Kidney capillary endothelial cell (primary cell): Measurements from ENCODE around the gene SPEN.
"Not testable (repeated sequence)": the region's sequence is repeated elsewhere in the genome, so short reads cannot be mapped to it uniquely, and the experiment has no call there.

Experiments used
- DNase-seq: peaks from one replicate; pipeline ENCODE4 v3.0.0-alpha.2; 2018; ENCODE audit warnings: low spot score

The SPEN gene

DNA sequence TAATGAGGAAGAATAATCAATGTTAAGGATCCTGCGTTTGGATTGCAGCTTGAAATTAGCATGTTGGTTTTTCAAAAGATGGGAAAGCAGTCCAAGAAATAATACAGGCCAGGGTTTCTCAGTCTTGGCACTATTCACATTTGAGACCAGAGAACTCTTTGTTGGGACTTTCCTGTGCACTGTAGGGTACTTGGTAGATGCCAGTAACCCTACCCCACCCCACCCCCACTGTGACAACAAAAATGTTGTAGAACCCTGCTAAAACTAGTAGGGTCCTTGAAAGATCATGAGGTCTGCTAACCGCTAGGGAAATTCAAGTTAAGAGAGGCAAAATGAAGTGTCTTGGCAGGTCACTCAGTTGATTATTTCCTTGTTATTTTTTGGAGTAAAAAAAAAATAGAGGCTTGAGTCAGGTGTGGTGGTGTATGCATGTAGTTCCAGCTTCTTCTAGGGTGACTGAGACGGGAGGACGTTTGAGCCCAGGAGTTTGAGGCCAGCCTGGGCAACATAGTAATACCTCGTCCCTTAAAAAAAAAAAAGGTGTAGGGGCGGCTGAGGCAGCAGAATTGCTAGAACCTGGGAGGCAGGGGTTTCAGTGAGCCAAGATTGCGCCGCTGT, 53.3 kb downstream of the SPEN start:
- DNase-seq = no peak

DNA sequence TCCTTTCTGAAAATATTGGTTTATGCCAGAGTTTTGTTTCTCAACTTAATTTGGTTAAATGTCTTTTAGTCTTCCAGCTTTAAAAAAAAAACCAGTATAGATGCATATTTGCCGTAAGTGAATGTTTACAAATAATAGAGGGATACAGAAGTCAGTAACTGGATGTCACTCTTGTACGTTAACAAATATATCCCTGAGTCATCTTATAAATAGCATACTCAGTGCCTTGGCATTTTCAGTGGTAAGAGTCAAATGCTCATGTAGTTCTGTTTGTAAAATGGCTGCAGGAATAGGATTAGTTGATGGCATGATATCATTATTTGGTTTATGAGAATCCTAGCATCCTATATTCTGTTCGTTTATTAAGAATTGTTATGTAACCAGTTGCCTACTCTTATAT, 55.4 kb downstream of the SPEN start:
- no peak for DNase-seq

DNA sequence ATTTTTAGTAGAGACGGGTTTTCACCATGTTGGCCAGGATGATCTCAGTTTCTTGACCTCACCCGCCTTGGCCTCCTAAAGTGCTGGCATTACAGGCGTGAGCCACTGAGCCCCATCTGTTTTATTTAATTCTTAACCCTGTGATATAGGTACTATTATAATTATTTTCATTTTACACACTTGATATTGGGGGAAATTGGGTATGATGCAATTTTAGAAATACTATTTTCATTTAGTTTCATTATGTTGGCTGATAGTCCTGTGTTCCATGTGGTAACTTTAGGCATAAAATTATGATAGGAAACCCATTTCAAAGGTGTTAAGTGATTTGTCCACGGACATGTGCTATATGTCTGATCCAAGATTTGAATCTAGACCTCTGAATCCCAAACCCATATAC, 61.1 kb downstream of the SPEN start:
- DNase-seq = no peak

DNA sequence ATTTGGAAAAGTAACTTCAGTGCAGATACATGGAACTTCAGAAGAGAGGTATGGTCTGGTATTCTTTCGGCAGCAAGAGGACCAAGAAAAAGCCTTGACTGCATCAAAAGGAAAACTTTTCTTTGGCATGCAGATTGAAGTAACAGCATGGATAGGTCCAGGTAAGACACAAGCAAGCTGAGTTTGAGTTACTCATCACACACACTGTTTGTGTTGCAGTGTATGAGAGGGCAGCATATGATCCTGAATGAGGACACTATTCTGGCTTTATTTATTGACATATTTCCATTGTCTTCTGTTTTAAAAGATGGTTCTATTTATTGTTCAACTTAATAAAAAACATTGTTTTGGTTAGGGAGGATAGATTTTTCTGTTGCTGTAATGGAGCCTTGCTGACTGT, 63.6 kb downstream of the SPEN start:
- DNase-seq = no peak

DNA sequence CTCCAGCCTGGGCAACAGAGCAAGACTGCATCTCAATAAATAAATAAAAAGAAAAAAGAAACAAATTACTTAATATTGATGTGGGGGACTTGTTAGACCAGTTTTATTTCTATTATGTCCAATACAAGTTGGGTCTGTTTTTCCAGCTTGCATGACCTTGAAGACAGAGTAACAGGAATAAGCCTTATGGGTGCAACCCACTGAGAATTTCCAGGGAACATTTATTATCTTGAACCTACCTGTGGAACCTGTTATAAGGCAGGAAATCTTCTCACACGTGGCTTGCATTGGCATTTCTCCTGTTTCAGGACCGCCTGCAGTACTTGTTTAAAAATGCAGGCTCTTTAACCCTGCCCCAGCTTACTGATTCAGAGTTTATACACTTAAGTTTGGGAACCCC, 64.4 kb downstream of the SPEN start:
- no peak for DNase-seq

DNA sequence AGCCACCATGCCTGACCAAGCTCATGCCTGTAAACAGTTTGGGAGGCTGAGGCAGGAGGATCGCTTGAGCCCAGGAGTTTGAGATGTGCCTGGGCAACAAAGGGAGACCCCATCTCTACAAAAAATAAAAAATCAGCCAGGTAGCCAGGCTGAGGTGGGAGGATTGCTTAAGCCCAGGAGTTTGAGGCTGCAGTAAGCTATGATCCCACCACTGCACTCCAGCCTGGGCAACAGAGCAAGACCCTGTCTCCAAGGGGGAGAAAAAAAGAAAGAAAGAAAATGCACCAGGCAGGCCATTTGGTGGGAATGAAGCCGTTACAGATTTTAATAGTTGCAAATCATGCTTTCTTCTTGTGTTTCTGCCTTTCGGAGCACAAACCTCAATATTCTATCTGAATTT, 66.1 kb downstream of the SPEN start:
- not testable (repeated sequence) for DNase-seq

DNA sequence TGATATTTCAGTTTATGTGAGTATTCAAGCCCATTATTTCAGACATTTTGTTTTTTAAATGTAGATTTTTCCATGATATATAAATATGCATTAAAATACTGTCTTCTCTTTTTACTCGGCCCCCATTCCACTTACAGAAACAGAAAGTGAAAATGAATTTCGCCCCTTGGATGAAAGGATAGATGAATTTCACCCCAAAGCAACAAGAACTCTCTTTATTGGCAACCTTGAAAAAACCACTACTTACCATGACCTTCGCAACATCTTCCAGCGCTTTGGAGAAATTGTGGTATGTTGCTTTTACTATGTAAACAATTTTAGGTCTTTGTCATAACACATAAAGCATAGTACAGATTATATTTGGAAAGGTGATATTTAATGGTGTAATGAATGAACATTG, 68.5 kb downstream of the SPEN start:
- no peak for DNase-seq

DNA sequence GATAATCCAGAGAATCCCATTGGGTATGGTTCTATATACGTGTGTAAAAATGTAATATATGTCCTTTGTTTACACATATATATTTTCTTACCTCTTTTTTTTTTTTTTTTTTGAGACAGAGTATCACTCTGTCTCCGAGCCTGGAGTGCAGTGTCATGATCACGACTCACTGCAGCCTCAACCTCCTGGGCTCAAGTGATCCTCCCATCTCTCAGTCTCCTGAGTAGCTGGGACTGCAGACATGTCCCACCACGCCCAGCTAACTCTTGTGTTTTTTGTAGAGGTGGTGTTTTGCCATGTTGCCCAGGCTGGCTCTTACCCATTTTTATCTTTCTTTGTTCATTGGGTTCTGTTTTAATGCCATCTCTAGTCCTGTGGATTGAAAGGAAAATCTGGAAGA, 68.9 kb downstream of the SPEN start:
- DNase-seq = no peak

DNA sequence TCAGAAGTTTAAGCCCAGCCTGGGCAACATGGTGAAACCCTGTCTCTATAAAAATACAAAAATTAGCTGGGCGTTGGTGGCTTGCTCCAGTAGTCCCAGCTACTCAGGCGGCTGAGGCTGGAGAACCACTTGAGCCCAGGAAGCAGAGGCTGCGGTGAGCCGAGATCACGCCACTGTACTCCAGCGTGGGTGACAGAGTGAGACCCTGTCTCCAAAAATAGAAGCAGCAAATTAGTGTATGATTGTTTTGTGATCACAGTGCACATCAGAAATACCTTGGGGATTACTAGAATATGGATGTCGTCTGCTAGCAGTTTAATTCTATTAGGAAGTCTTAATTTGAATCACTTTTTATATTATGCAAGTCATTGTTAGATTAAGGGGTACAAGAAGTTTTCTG, 69.4 kb downstream of the SPEN start:
- no peak for DNase-seq

DNA sequence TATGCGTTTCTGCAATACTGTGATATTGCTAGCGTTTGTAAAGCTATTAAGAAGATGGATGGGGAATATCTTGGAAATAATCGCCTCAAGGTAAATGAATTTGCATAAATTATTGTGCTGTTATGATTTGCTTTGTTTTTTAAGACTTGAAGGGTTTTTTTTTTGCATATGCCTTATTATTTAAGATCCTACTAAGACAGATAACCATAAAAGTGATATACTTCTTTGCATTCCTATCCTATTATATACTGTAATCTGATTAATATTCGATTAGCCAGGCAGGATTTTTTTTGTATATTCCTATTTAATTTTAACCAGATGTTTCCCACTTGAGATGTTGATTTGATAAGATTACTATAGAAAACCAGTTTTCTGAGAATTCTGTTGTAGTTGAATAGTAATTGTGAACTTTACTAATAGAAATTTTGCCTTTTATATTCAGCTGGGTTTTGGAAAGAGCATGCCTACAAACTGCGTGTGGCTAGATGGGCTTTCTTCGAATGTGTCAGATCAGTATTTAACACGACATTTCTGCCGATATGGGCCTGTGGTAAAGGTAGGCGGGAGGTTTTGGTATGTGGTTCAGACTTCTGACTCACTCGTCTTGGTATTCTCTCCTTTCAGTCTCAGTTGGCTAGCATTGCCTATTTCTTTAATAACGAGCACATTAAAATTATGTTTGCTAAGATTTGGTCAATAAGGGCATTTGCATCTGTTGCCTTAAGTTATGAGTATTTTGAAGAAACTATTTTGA, 71.6 kb downstream of the SPEN start:
- DNase-seq = no peak

DNA sequence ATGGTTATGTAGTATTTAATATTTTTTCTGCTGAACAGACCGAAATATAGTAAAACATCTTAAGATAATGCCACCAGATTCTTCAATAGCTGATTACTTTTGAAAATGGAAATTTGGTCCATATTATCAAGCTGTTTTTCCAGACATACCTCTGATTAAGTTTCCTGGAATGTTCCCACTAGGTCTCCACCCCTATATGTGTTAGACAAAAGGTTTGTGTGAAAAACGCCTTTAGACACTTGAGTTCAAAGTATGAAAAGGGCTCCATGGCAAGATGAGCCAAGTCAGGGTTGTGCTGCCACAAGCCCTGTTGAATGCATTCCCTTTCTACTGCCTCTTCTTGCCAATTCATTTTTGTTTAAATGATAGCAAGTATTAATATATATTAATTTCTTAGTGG, 75.7 kb downstream of the SPEN start:
- no peak for DNase-seq

DNA sequence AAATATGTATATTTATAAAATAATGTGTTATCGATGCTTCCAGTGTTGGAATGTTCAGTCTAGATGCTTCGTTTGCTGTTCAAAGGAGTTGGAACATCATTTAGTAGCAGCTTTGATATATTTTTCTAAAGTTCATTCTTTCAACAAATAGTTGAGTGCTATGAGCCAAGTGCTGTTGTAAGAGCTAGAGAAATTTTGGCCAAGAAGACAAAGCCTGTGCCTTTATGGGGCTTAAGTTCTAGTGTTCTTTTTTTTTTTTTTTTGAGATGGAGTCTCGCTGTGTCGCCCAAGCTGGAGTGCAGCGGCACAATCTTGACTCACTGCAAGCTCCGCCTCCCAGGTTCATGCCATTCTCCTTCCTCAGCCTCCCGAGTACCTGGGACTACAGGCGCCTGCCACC, 78.9 kb downstream of the SPEN start:
- not testable (repeated sequence) for DNase-seq

DNA sequence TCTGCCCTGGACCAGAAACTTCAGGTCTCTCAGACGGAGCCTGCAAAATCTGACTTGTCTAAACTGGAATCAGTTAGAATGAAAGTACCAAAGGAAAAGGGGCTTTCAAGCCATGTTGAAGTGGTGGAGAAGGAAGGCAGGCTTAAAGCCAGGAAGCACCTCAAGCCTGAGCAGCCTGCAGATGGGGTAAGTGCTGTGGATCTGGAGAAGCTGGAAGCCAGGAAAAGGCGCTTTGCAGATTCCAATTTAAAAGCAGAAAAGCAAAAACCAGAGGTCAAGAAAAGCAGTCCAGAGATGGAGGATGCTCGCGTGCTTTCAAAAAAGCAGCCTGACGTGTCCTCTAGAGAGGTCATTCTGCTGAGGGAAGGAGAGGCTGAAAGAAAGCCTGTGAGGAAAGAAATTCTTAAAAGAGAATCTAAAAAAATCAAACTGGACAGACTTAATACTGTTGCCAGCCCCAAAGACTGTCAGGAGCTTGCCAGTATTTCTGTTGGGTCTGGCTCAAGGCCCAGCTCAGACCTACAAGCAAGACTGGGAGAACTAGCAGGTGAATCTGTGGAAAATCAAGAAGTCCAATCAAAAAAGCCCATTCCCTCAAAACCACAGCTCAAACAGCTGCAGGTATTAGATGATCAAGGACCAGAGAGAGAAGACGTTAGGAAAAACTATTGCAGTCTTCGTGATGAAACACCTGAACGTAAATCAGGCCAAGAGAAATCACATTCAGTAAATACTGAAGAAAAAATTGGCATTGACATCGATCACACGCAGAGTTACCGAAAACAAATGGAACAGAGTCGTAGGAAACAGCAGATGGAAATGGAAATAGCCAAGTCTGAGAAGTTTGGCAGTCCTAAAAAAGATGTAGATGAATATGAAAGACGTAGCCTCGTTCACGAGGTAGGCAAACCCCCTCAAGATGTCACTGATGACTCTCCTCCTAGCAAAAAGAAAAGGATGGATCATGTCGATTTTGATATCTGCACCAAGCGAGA, 81.8 kb downstream of the SPEN start:
- DNase-seq = no peak

DNA sequence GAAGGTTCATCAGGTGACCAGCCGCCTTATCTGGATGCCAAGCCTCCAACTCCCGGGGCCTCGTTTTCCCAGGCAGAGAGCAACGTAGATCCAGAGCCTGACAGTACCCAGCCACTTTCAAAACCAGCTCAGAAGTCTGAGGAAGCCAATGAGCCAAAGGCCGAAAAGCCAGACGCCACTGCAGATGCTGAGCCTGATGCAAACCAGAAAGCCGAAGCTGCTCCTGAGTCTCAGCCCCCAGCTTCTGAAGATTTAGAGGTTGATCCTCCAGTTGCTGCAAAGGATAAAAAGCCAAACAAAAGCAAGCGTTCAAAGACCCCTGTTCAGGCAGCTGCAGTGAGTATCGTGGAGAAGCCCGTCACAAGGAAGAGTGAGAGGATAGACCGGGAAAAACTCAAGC, 83.9 kb downstream of the SPEN start:
- no peak for DNase-seq

DNA sequence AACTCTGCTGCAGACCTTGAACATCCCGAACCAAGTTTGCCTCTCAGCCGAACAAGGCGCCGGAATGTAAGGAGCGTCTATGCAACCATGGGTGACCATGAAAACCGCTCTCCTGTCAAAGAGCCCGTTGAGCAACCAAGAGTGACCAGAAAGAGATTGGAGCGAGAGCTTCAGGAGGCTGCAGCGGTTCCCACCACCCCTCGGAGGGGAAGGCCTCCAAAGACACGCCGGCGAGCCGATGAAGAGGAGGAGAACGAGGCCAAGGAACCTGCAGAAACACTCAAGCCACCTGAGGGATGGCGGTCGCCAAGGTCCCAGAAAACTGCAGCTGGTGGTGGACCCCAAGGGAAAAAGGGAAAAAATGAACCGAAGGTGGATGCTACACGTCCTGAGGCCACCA, 84.4 kb downstream of the SPEN start:
- no peak for DNase-seq

DNA sequence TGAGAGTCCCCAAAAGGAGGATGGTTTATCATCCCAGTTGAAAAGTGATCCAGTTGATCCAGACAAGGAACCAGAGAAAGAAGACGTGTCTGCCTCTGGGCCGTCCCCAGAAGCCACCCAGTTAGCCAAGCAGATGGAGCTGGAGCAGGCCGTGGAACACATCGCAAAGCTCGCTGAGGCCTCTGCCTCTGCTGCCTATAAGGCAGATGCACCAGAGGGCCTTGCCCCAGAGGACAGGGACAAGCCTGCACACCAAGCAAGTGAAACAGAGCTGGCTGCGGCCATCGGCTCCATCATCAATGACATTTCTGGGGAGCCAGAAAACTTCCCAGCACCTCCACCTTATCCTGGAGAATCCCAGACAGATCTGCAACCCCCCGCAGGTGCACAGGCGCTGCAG, 85.1 kb downstream of the SPEN start:
- DNase-seq = no peak

DNA sequence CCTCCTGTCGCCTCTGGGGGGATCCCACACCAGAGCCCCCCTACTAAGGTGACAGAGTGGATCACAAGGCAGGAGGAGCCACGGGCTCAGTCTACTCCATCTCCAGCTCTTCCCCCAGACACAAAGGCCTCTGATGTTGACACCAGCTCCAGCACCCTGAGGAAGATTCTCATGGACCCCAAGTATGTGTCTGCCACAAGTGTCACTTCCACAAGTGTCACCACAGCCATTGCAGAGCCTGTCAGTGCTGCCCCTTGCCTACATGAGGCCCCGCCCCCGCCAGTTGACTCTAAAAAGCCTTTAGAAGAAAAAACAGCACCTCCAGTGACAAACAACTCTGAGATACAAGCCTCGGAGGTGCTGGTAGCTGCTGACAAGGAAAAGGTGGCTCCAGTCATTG, 86.2 kb downstream of the SPEN start:
- DNase-seq = no peak

DNA sequence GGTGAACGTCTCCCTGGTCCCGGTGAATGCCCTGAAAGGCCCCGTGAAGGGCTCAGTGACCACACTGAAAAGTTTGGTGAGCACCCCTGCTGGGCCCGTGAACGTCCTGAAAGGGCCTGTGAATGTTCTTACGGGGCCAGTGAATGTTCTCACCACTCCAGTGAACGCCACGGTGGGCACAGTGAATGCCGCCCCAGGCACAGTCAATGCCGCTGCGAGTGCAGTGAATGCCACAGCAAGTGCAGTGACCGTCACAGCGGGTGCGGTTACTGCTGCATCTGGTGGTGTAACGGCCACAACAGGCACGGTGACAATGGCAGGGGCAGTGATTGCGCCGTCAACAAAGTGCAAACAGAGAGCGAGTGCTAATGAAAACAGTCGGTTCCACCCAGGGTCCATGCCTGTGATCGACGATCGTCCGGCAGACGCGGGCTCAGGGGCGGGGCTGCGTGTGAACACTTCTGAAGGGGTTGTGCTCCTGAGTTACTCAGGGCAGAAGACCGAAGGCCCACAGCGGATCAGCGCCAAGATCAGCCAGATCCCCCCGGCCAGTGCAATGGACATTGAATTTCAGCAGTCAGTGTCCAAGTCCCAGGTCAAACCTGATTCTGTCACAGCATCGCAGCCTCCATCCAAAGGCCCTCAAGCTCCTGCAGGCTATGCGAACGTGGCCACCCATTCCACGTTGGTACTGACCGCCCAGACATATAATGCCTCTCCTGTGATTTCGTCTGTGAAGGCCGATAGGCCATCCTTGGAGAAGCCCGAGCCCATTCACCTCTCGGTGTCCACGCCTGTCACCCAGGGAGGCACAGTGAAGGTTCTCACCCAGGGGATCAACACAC, 86.9 kb downstream of the SPEN start:
- no peak for DNase-seq

DNA sequence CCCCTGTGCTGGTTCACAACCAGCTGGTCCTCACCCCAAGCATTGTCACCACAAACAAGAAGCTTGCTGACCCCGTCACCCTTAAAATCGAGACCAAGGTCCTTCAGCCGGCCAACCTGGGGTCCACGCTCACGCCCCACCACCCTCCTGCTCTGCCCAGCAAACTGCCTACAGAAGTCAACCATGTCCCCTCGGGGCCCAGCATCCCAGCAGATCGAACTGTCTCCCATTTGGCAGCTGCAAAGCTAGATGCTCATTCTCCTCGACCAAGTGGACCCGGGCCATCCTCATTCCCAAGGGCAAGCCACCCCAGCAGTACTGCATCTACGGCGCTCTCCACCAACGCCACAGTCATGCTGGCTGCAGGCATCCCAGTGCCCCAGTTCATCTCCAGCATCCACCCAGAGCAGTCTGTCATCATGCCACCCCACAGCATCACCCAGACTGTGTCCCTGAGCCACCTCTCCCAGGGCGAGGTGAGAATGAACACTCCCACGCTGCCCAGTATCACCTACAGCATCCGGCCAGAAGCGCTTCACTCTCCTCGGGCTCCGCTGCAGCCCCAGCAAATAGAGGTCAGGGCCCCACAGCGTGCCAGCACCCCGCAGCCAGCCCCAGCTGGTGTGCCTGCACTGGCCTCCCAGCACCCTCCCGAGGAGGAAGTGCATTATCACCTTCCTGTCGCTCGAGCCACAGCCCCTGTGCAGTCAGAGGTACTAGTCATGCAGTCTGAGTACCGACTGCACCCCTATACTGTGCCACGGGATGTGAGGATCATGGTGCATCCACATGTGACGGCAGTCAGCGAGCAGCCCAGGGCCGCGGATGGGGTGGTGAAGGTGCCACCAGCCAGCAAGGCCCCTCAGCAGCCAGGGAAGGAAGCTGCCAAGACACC, 87.8 kb downstream of the SPEN start:
- no peak for DNase-seq

DNA sequence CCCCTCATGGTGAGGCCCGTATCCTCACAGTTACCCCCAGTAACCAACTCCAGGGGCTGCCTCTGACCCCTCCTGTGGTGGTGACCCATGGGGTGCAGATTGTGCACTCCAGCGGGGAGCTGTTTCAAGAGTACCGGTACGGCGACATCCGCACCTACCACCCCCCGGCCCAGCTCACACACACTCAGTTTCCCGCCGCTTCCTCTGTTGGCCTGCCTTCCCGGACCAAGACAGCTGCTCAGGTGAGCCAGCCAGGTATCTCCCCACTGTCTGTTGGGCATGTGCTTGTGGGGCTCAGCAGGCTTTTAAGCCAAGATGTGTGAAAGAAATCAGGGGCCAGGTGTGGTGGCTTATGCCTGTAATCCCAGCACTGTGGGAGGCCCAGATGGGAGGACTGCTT, 88.5 kb downstream of the SPEN start:
- DNase-seq = no peak

DNA sequence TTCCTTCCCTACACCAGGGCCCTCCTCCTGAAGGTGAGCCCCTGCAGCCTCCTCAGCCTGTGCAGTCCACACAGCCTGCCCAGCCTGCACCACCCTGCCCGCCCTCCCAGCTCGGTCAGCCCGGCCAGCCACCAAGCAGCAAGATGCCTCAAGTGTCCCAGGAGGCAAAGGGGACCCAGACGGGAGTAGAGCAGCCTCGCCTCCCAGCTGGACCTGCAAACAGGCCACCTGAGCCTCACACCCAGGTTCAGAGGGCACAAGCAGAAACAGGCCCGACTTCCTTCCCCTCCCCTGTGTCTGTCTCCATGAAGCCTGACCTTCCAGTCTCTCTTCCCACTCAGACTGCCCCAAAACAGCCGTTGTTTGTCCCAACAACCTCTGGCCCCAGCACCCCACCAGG, 89.6 kb downstream of the SPEN start:
- no peak for DNase-seq
